HG02938 (cell line): Measurements from ENCODE around the gene PTPRN2.

ENCODE experiments used
- ATAC-seq: cut with Tn5 transposase; IDR thresholded peaks from one replicate; pipeline ENCODE4 v1.9.1; 2021; ENCODE audit warnings: mild to moderate bottlenecking, moderate library complexity; ENCODE audit not compliant: unreplicated experiment

PTPRN2 gene

DNA sequence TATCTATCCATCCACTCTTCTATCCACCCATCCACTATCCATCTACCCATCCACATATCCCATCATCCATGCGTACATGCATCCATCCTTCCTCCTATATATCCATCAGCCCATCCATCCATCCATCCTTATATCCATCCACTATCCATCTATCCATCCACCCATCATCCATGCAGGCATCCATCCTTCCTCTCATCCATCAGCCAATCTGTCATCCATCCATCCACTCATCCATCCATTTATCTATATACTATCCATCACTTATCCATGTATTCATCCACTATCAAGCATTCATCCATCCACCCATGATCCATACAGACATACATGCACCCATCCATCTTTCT lies 765.0 kb downstream of the PTPRN2 start:
- ATAC-seq = no peak

DNA sequence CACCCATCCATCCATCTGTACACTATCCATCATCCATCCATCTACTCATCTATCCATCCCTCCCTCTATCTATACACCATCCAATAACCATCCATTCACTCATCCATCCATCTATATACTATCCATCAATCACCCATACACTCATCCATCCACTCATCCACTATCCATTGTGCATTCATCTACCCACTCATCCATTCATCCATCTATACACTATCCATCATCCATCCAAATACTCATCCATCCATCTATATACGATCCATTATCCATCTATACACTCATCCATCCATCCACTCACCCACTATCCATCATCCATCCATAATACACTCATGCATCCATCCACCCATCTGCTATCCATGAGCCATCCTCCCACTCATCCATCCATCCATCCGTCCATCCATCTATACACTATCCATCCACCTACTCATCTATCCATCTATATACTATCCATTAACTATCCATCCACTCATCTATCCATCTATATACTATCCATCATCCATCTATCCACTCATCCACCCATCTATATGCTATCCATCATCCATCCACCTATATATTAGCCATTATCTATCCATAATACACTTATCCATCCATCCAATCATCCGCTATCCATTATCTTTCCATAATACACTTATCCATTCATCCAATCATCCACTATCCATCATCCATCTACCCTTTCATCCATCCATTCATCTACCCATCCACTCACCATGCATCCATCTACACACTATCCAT lies 765.5 kb downstream of the PTPRN2 start:
- no peak for ATAC-seq

GRCh38 chr7:157820796-157821195 lies 766.8 kb downstream of the PTPRN2 start:
- no peak for ATAC-seq

- no peak for ATAC-seq
These were observed 768.2 kb downstream of the PTPRN2 start for GRCh38 chr7:157819455-157819807.

DNA sequence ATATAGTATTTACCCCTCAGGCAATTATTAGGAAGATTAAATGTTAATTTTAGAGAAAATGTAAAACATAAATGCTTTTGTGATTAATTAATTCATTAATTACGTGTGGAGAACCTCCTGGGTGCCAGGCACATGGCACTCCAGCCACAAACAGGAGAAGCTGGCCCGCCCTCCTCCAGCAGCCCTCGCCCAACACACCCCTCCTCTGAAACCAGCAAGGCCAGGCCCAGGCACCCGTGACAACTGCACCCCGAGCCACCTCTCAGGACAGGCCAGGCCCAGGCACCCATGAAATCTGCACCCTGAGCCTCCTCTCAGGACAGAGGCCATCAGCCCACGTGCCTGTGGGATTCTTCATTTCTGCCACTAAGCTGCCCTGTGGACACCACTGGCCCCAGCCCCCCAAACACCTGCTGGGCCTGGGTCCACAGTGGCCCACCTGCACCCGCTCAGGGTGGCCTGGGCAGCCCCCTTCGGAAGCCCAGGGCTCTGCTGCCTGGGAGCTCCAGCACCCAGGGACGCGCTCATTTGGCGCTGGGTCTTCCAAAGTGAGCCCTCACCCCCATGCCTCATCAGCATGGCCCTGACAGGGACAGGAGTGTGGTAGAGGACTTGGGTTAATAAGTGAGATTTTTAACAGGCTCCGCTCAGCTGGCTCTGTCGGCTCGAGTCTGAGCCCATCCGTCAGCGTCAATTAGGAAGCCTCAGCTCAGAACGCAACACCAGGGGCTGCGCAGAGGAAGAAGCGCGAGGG lies 768.7 kb downstream of the PTPRN2 start:
- ATAC-seq = no peak

DNA sequence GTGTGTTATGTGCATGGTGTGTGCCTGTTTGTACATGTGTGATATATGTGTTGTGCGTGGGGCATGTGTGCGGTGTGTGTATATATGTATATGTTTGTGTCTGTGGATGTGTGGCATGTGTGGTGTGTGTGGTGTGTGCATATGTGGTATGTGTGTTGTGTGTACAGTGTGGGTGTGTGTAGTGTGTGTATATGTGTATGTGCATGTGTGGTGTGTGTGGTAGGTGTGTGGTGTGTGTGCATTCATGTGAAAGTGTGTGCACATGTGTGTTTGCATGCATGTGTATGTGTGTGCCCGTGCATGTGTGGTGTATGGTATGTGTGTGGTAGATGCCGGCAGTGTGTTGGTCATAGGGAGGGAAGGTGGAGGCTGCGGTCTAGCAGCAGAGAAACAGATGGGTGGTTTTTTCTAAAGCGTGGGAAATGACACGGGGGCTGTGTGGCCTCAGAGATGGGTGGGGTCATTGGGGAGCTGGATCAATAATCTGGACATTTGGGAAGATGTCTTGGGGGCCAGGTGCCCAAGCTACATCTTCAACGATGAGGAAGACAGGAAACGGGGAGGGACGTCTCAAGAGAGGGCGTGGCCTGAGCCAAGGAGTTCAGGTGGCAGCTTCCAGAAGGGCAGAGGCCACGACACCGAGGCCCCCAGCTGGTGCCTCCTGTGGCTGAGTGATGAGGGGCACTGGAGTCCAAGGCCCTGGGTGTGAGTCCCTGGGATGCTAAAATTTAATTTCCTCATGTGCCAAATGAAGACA lies 769.5 kb downstream of the PTPRN2 start:
- ATAC-seq = no peak

GRCh38 chr7:157817433-157817832 lies 770.2 kb downstream of the PTPRN2 start:
- no peak for ATAC-seq

DNA sequence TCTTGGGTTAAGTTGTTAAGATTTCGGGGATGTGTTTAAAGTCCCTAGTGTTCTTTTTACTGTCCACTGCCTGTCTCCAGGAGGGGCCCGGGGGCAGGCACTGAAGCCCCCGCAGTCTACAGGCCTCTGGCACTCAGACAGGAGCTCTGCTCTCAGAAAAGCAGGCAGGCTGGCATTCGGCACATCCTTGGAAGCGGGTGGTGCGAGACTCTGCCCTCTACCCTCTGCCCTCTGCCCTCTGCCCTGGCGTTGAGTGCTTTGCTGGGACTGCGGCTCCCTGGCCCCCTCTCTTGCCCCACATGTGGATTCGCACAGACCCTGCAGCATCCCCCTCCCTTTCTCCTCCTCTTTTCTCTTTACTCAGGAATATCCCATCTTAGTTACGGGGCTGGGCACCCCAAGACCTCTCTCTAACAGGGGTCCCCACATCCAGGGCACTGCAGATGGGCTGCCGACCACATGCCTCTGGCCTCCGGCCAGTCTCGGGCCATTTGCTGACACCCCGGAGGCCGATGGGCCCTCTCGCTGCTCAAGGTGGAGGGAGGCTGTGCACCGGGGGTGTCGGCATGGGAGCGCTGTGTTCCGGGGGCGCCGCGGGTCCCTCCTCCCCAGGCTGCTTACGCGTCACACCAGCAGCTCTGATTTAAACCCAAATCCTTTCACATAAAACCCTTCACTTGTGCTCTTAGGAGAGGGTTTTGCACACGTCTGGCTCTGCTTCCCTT lies 770.9 kb downstream of the PTPRN2 start:
- ATAC-seq = no peak

GRCh38 chr7:157816086-157816485 lies 771.5 kb downstream of the PTPRN2 start:
- ATAC-seq = no peak

- ATAC-seq = no peak
These were observed 772.0 kb downstream of the PTPRN2 start for GRCh38 chr7:157815706-157816022.

DNA sequence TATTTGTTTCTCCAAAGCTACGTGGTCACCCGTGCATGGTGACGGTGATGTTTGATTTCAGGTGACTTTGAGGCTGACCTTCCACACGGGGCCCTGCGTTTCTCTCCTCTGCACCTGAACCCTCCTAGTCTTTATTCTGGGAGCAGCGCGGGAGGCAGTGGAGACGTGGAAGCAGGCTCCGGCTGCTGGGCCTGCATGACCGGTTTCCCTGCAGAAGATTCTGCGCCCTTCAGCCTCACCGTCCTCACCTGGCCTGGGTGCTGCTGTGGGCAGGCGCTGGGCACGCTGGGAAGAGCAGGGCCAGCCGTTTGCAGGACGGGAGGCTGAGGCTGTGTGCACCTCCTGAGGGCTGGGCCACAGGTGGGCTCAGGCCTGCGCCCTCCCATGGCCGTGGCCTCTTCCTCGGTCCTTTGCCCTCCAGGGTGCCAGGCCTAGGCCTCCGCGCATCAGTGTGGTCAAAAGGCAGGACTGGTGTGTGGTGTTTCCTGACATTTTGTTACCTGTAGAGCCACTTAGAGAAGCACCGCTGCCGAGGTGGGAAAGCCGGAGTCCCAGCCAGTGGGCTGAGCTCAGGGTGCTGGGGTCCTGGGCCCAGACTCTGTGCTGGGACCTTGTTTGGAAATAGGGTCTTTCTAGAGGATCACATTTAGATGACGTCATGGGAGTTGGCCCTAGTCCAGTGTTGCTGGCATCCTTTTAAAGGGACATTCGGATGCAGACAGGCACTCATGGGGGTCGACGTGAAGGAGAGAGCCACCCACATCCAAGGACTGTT lies 772.5 kb downstream of the PTPRN2 start:
- no peak for ATAC-seq

DNA sequence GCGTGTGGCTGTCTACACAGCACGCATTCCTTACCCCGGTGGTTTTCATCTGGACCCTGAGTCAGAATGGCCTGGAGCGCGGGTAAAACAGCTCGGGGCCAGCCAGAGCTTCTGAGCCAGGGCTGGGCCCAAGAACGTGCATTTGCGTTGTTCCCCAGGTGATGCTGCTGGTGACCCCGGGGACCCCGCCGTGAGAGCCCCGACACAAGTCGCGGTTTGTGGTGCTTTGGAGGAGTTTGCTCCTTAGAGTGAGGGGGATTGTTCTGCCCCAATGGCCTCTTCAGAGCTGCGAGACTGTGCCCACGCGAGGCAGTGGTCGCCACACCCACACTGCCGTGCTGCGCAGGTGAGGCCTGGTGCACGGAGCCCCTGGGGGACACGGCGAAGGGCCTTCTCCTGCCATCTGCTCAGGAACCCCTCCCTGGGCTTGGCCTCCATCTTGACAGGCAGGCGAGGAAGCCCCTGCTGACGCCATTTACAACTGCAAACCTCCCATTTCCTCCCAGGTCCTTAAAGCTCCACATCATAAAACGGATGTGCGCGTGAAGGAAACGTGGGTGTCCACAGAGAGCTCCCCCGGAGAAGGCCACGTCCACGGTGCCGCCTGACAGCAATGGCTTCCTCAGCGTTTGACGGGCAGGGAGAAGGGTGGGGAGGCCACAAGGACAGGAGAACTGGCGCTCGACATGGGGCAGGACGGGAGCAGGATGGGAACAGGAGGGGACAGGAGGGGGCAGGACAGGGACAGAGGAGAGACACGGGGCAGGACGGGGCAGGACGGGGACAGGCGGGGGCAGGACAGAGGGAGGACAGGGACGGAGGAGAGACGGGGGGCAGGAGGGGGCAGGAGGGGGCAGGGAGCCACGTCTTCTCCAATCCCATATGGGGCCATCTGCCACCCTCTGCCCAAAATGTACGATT lies 773.6 kb downstream of the PTPRN2 start:
- ATAC-seq = no peak

DNA sequence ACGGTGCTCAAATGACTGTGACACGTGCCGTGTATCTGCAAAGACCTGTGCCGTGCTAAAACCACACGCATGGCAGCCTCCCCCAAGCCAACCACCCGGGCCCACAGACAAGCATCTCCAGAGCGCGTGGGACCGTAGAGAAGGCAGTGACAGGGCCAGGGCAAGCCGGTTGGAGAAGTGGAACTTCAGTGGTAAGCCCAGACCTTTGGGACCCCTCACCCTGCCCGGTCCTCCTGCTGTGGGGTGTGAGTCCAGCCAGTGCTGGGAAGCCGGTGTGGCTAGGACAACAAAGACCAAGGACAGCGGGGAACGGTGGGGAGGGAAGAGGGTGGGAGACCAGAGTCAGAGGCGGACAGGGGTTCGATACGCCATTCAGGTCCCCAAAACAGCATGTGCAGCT lies 774.6 kb downstream of the PTPRN2 start:
- no peak for ATAC-seq

DNA sequence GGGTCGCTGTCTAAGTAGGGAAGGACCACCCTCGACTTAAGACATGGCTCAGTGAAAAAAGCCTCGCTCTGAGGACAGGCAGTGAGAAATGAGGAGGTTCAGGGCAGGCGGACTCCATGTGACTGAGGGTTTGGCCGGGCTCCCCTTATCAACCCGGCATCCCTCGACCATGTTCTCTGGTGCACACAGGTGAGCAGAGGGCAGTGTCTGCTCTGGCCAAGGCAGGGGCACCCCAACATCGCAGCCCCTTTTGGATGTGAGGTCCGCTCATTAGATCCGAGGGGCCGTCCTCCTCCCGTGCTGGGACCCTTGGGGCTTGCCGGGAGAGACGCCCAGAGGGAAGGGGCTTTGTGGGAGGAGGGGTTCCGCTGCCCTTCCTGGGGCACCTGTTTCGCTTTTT lies 775.7 kb downstream of the PTPRN2 start:
- no peak for ATAC-seq

GRCh38 chr7:157809863-157810851 lies 777.5 kb downstream of the PTPRN2 start:
- no peak for ATAC-seq

DNA sequence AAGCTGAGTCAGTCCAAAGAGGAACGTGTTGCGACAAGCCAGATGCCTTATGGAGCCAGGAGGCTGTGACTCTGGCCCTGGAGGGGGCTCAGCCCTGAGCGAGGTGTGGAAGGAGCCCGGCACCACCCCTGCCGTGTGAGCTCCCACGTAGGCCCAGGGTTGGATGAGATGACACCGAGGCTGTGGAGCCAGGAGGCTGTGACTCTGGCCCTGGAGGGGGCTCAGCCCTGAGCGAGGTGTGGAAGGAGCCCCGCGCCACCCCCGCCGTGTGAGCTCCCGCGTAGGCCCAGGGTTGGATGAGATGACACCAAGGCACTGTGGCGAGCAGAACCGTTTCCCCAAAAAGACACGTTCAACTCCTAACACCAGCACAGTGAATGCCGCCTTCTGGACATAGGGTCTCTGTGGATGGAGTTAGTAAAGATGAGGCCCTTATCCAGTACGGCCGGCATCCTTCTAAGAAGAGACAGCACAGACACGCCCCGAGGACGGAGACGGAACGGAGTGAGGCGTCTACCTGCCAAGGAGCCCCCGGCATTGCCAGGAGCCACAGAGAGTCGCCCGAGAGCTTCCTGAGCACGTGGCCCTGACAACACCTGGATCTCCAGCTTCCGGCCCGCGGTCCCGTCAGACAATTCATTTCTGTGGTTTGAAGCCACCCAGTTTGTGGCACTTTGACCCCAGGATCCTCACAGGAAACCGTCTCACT lies 778.3 kb downstream of the PTPRN2 start:
- no peak for ATAC-seq

DNA sequence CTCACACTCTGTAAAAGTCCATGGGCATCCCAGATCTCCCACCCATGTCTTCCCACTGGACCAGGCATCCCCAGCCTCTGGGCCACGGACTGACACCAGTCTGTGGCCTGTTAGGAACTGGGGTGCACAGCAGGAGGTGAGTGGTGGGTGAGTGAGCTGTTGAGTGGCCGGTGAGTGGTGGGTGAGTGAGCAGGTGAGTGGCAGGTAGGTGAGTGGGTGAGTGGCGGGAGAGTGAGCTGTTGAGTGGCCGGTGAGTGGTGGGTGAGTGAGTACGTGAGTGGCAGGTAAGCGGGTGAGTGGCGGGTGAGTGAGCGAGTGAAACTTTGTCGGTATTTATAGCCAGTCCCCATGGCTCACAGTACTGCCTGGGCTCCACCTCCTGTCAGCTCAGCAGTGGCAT lies 779.6 kb downstream of the PTPRN2 start:
- no peak for ATAC-seq

DNA sequence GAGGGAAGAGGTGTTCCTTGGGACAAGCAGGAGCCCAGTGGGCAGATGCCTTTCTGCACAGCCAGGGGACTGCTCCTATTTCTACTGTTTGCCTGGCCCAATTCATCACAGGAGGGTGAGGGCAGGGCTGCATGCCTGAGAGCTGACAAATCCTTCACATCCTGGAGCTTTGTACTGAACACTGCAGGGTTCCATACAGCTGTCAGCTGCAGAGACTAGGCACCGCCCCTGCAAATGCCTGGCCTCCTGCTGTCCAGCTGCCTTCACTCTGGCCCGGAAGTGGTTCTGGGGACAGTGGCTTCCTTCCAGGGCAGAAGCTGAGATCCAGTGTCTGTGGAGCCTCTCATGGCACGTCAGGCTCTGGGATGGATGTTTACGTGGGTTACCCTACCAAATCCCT lies 780.1 kb downstream of the PTPRN2 start:
- ATAC-seq = no peak
